HepG2 (cell line): ENCODE results near the gene HSD17B2. TPM values are rescaled to one million over a fixed set of nuclear protein-coding genes. Genes with fewer than 3 reads are reported as not detected.

Experiments used
- FOXA1 ChIP-seq, 2 experiments: fragments of 450-650 bp in 1 of 2; sonication (generic) in 1 of 2; formaldehyde crosslinking in 1 of 2; IDR thresholded peaks; 2 replicates each; pipeline versions ENCODE4 v1.4.0 to v1.6.1; 2016 to 2020; ENCODE audit warnings: missing genetic modification reagents in 1 of 2
- KIAA2018 ChIP-seq: sonication (generic); formaldehyde crosslinking; IDR thresholded peaks from 2 replicates; pipeline ENCODE4 v1.5.0; 2020; ENCODE audit warnings: mild to moderate bottlenecking, missing genetic modification reagents, borderline replicate concordance
- PHF21A ChIP-seq: sonication (generic); formaldehyde crosslinking; IDR thresholded peaks from 2 replicates; pipeline ENCODE4 v1.5.0; 2020; ENCODE audit warnings: mild to moderate bottlenecking, missing genetic modification reagents
- ZNF260 ChIP-seq: sonication (generic); formaldehyde crosslinking; IDR thresholded peaks from 2 replicates; pipeline ENCODE4 v1.4.0; 2020; ENCODE audit warnings: missing genetic modification reagents, low read depth, mild to moderate bottlenecking, borderline replicate concordance
- ZNF362 ChIP-seq: sonication (generic); formaldehyde crosslinking; IDR thresholded peaks from 2 replicates; pipeline ENCODE4 v1.4.0; 2020; ENCODE audit warnings: missing genetic modification reagents, mild to moderate bottlenecking, borderline replicate concordance
- polyA plus RNA-seq, 8 experiments: library from polyadenylated mRNA; depleted of rRNA in 3 of 8; stranded (reverse) in 7 of 8; unstranded in 1 of 8; fragments of >200 nt; fragmentation: Illumina TruSeq in 4 of 8; extraction: Trizol in 4 of 8; gene quantifications; 2 replicates each; pipeline versions ENCODE4 v1.2.1 to v1.2.3, GENCODE V29; 2011 to 2016; ENCODE audit warnings: low read depth in 4 of 8, missing spikeins in 1 of 8, mixed read lengths in 1 of 8; ENCODE audit not compliant: insufficient read depth in 1 of 8
- total RNA-seq, 5 experiments: library from RNA; depleted of rRNA; stranded (reverse); fragments of >200 nt; fragmentation: Illumina TruSeq; extraction: Trizol; gene quantifications; 2 replicates each; pipeline ENCODE4 v1.2.3, GENCODE V29; 2016; ENCODE audit warnings: low read depth in 1 of 5
- TF ChIP-seq, protein P1 (sequence below): sonication (generic); formaldehyde crosslinking; IDR thresholded peaks from 2 replicates; pipeline ENCODE4 v1.5.1; 2020; ENCODE audit warnings: missing genetic modification reagents, mild to moderate bottlenecking, borderline replicate concordance

The HSD17B2 gene
- total and polyA plus RNA-seq, 2 of the 13 experiments (the other 11 are each of a cell fraction or from before 2014, with no cell fraction given) = 26.3 to 69.3 TPM

DNA sequence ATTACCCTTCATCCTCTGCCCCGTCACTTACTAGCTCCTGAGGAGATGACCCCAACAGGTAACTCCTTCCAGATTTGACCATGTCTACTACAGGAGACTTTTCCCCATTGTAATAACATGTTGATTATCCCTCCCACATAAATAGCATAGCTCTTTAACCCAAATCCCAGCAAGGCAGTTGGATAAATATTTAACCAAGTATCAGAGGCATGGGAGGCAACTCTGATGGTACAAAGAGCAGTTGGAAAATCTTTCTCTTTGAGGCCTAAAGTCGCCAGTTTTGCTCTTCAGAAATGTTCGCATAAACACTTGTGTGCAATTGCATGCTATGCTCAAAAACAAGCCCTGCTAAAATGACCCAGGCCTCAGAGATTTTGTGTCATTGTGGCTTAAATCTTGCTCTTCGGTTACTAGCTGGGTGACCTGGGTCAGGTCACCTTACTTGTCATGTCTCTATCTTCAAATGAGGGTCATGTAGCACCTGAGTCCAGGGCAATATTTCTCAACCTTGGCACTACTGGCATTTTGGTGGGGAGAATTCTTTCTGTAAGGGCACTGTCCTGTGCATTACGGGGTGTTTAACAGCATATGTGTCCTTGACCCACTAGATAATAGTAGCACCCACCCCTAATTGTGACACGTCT lies 48.8 kb downstream of the HSD17B2 start (continued):
- TF ChIP-seq KIAA2018 (CRISPR knock-in tag) (no peak), PHF21A (CRISPR knock-in tag) (no peak), ZNF362 (no peak), FOXA1 (IDR thresholded peaks at IDR 0.05) (no peak), FOXA1 (CRISPR knock-in tag; IDR thresholded peaks at IDR 0.05) (no peak), ZNF260 (CRISPR knock-in tag) (no peak)
- TF ChIP-seq, protein P1, sequence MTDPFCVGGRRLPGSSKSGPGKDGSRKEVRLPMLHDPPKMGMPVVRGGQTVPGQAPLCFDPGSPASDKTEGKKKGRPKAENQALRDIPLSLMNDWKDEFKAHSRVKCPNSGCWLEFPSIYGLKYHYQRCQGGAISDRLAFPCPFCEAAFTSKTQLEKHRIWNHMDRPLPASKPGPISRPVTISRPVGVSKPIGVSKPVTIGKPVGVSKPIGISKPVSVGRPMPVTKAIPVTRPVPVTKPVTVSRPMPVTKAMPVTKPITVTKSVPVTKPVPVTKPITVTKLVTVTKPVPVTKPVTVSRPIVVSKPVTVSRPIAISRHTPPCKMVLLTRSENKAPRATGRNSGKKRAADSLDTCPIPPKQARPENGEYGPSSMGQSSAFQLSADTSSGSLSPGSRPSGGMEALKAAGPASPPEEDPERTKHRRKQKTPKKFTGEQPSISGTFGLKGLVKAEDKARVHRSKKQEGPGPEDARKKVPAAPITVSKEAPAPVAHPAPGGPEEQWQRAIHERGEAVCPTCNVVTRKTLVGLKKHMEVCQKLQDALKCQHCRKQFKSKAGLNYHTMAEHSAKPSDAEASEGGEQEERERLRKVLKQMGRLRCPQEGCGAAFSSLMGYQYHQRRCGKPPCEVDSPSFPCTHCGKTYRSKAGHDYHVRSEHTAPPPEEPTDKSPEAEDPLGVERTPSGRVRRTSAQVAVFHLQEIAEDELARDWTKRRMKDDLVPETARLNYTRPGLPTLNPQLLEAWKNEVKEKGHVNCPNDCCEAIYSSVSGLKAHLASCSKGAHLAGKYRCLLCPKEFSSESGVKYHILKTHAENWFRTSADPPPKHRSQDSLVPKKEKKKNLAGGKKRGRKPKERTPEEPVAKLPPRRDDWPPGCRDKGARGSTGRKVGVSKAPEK = no peak
